ENCODE results near the gene CCDC33.

DNA sequence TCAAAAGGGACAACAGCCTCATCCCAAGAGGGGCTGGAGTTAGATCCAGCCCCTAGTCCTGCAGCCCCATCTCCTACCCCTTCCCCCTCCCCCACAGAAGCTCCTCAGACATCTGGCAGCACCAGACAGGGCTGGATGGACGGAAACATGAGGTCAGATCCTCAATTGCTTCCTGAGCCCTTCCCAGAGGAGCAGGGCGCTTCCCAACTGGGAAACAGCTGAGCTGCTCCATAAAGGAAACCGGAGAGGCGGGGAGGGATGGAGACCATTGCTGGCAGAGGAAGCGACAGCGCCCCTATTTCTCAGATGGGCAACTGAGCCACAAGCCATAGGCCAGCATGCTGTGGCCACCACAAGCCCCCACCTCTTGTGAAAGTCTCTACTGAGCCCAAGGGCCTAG is 149.6 kb downstream of the CCDC33 start:
- TF ChIP-seq, protein P1, sequence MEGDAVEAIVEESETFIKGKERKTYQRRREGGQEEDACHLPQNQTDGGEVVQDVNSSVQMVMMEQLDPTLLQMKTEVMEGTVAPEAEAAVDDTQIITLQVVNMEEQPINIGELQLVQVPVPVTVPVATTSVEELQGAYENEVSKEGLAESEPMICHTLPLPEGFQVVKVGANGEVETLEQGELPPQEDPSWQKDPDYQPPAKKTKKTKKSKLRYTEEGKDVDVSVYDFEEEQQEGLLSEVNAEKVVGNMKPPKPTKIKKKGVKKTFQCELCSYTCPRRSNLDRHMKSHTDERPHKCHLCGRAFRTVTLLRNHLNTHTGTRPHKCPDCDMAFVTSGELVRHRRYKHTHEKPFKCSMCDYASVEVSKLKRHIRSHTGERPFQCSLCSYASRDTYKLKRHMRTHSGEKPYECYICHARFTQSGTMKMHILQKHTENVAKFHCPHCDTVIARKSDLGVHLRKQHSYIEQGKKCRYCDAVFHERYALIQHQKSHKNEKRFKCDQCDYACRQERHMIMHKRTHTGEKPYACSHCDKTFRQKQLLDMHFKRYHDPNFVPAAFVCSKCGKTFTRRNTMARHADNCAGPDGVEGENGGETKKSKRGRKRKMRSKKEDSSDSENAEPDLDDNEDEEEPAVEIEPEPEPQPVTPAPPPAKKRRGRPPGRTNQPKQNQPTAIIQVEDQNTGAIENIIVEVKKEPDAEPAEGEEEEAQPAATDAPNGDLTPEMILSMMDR (IDR thresholded peaks at IDR 0.05) = no peak
- TF ChIP-seq EZH2 (IDR thresholded peaks at IDR 0.05; ENCODE audit: borderline replicate concordance, insufficient read depth, low read depth, low read length, poor library complexity, severe bottlenecking) = no peak
